Liver (tissue), 3 donors: ENCODE results near the gene TRPM6.

Experiments
- CTCF ChIP-seq: fragments of 150-350 bp; IDR thresholded peaks from 2 replicates; pipeline ENCODE4 v1.5.1; 2017; ENCODE audit warnings: improper control_type of control experiment, low read depth, low read length; ENCODE audit not compliant: missing input control
- FOXA1 ChIP-seq: IDR thresholded peaks from 2 replicates; pipeline ENCODE4 v1.6.1; 2016; ENCODE audit warnings: antibody characterized with exemption
- TAF1 ChIP-seq: conservative IDR thresholded peaks from 2 replicates; pipeline ENCODE4 v1.6.1; 2016; ENCODE audit warnings: antibody characterized with exemption, mild to moderate bottlenecking
- YY1 ChIP-seq: IDR thresholded peaks from 2 replicates; pipeline ENCODE4 v1.6.1; 2016; ENCODE audit warnings: antibody characterized with exemption, mild to moderate bottlenecking
- ZBTB33 ChIP-seq: IDR thresholded peaks from 2 replicates; pipeline ENCODE4 v1.6.1; 2016; ENCODE audit warnings: antibody characterized with exemption
- donor health status: healthy.
- donor health status: healthy.

DNA sequence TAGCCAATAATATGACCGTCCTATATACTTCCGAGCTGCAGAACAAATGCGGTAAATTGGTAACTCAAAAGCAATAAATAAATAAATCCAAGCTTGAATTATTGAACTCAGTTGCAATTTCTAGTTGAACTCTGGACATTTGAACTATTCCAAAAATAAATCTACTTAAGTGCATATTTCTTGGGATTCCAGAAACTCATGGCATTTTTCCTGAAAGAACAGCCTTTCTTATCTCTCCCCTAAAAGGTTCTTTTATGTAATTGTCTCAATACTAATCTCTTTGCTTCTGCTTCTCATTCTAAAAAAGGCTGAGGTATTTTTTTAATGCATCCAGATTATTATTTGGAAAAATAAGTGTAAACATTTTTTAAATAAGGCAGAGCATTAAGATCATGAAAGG, 131.7 kb downstream of the TRPM6 start:
- TF ChIP-seq CTCF (no peak), YY1 (no peak), TAF1 (no peak), ZBTB33 (no peak), FOXA1 (no peak)
